Measurements from ENCODE around the gene ZNHIT1.

Gene ZNHIT1

GRCh38 chr7:101235522-101235921 lies 17.6 kb downstream of the ZNHIT1 start:
- TF ChIP-seq CTCF (IDR thresholded peaks at IDR 0.05; ENCODE audit: low read depth, low read length, missing control alignments) = no peak
- no peak overlapping the region for H3K4me3 ChIP-seq (replicated peaks; ENCODE audit: low read depth, low read length)
- DNase-seq (ENCODE audit: extremely low read depth, low read depth) = no peak

DNA sequence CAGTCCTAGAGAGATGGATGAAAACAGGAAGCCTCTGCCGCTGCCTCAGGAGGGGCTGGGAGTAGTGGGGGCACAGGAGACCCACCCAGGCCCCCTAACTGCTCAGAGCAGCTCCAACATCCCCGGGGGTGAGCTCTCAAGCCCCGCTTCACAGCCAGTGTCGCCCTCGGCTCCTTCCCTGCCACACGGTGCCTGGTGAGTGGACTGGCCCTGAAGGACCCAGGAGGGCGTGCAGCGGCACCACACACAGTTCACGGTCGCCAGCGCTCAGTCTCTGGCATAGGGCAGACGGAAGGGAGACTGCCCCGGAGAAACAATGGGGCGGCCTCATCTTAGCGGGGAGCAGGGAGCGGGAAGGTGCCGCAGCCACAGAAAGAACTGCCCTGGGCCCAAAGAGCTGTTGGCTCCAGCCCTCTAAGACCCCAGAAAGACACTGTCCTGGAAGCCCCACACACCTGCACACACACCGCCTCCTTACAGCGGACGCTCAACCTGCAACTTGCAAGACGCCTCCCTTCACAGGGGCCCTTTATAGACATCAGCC lies 18.4 kb downstream of the ZNHIT1 start:
- DNase-seq (ENCODE audit: extremely low read depth, low read depth) = no peak
- no peak for TF ChIP-seq CTCF (IDR thresholded peaks at IDR 0.05; ENCODE audit: low read depth, low read length, missing control alignments)

GRCh38 chr7:101237206-101238067 lies 19.5 kb downstream of the ZNHIT1 start, which contains the start of gene CLDN15:
TSS of gene CLDN15 (minus strand) at chr7:101237802. CDS start at chr7:101237581, 221 bp downstream.
- no peak for TF ChIP-seq CTCF (IDR thresholded peaks at IDR 0.05; ENCODE audit: low read depth, low read length, missing control alignments)
- H3K4me3 ChIP-seq (replicated peaks; ENCODE audit: low read depth, low read length) = no peak within 1 kb of the TSS
- no peak for DNase-seq (ENCODE audit: extremely low read depth, low read depth)

More for the DNA sequence above, 18.4 kb downstream of the ZNHIT1 start:
- H3K4me3 ChIP-seq (replicated peaks; ENCODE audit: low read depth, low read length) = no peak overlapping the region

DNA sequence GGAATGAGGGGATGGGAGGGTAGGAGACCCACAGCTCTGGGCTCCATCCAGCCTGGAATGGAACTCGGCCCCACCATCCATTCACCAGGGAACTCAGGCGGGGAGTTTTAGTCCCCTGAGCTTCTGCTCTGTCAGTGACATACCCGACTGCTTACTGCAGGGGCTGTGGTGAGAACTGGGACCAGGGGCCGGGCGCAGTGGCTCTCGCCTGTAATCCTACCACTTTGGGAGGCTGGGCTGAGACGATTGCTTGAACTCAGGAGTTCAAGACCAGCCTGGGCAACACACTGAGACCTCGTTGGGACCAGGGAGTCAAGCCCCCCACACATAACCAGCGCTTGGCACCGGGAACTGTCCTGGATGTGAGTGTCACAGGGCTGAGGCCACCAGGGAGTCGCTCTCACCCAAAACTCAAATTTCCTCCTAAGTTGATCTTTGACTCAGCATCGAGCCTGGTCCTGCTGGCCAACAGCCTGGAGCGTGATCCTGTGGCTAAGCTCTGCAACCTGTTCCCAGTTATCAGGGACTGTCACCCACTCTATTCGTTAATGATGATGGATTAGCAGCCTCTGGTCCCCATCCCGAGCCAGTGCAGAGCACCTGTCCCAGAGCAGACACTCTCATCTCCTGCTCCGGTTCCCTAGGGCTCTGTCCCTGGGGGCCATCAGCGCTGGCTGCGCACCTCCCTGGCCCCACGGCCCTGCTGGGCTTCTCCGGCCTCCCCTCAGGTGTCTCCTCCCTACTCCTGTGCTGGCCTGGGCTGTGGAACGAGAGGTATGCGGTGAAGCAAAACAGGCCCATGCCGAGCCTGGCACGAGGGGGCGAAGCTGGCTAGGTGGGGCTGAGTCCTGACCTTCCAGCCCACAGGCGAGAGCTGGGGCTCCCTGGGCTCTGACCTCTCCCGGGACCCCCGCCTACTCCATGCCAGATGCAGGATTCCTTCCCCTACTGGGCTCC lies 20.5 kb downstream of the ZNHIT1 start:
- TF ChIP-seq CTCF (IDR thresholded peaks at IDR 0.05; ENCODE audit: low read depth, low read length, missing control alignments) = no peak
- DNase-seq (ENCODE audit: extremely low read depth, low read depth) = no peak
- no peak overlapping the region for H3K4me3 ChIP-seq (replicated peaks; ENCODE audit: low read depth, low read length)

GRCh38 chr7:101239191-101239950 lies 21.4 kb downstream of the ZNHIT1 start:
- no peak overlapping the region for H3K4me3 ChIP-seq (replicated peaks; ENCODE audit: low read depth, low read length)
- no peak for TF ChIP-seq CTCF (IDR thresholded peaks at IDR 0.05; ENCODE audit: low read depth, low read length, missing control alignments)
- DNase-seq (ENCODE audit: extremely low read depth, low read depth) = no peak

DNA sequence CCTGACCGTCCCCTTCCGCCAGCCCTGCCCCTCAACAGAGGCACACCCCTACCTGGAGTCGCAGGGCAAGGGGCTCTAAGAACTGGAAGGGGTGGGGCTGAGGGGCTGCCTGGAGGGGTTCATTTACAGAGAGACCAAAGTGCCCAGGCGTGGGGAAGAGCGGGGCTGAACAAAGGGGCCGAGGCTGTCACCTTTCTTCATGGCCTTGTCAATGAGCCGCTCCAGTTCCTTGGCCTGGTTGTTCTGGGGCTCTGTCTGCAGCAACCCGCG lies 21.9 kb downstream of the ZNHIT1 start:
- no peak for DNase-seq (ENCODE audit: extremely low read depth, low read depth)
- no peak overlapping the region for H3K4me3 ChIP-seq (replicated peaks; ENCODE audit: low read depth, low read length)
- no peak for TF ChIP-seq CTCF (IDR thresholded peaks at IDR 0.05; ENCODE audit: low read depth, low read length, missing control alignments)

All from HFF-Myc (cell line).